Measurements from ENCODE around the gene COG5.

The COG5 gene

DNA sequence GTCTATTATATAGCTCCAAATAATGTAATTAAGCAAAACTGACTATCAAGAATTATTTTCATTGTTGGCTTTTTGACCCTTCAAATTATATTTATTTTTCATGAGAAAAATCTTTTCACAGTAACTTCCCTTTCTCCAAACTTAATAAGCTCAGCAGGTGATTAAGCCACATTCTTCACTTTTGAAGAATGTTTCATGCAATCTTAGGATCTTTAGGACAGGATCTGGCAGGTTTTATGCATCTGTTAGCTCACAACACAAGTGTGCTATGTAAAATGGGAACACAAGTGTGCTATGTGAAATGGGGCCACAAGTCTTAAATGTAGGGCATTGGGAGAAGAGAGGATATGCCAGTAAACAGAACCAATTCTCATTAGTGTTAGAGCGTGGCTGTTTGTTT lies 42.6 kb upstream of the COG5 start:
- no peak overlapping the region for H3K9ac ChIP-seq
- no peak overlapping the region for H3K27ac ChIP-seq
- no peaks in the 10 kb centered on the region for H3K9me3 ChIP-seq (ENCODE audit: control insufficient read depth, low read length)
- H3K27me3 ChIP-seq (ENCODE audit: control insufficient read depth, insufficient read depth, low read length): no peaks in the 10 kb centered on the region
- no peaks in the 10 kb centered on the region for H3K4me1 ChIP-seq
- no peaks in the 10 kb centered on the region for H3K79me2 ChIP-seq
- peaks cover 3% of the 10 kb centered on the region for H3K36me3 ChIP-seq (ENCODE audit: control insufficient read depth, insufficient read depth, low read length)
- no peak overlapping the region for H3K4me2 ChIP-seq (ENCODE audit: low read length)
- H3K4me3 ChIP-seq (ENCODE audit: low read depth, low read length): no peak overlapping the region
- TF ChIP-seq, protein P1, sequence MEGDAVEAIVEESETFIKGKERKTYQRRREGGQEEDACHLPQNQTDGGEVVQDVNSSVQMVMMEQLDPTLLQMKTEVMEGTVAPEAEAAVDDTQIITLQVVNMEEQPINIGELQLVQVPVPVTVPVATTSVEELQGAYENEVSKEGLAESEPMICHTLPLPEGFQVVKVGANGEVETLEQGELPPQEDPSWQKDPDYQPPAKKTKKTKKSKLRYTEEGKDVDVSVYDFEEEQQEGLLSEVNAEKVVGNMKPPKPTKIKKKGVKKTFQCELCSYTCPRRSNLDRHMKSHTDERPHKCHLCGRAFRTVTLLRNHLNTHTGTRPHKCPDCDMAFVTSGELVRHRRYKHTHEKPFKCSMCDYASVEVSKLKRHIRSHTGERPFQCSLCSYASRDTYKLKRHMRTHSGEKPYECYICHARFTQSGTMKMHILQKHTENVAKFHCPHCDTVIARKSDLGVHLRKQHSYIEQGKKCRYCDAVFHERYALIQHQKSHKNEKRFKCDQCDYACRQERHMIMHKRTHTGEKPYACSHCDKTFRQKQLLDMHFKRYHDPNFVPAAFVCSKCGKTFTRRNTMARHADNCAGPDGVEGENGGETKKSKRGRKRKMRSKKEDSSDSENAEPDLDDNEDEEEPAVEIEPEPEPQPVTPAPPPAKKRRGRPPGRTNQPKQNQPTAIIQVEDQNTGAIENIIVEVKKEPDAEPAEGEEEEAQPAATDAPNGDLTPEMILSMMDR (IDR thresholded peaks at IDR 0.05): no peak
- no peak overlapping the region for H2AFZ ChIP-seq

DNA sequence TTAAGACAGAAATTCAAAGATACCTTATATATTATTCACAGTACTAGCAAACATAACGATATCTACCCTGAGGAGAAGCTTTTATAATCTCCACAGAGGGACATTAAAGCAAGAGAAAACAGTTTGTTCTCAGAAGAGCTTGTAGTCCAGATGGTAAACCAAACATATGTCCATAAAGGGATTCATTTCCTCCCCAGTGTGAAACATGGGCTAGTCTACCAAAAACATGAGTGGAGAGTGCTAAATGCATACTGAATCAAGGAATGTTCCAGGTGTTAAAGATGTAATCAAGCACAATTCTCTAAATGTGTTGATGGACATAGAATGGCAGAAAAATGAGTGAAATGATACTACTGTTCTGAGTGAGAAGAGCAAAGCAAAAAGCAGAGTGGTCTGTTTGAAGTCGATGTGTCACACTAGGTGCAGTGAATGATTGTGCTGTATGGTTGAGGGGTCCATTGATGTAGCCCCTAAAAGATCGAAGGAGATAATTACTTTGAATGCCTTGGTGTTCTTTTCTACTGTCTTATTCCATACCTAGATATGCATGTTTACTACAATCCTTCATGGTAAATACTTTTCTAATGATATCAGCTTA lies 41.6 kb upstream of the COG5 start:
- Histone ChIP-seq H3K4me1 (no peaks in the 10 kb centered on the region), H3K36me3 (ENCODE audit: control insufficient read depth, insufficient read depth, low read length) (peaks cover 3% of the 10 kb centered on the region), H3K9ac (no peak overlapping the region), H3K79me2 (no peaks in the 10 kb centered on the region), H3K9me3 (ENCODE audit: control insufficient read depth, low read length) (no peaks in the 10 kb centered on the region), H2AFZ (no peak overlapping the region), H3K27me3 (ENCODE audit: control insufficient read depth, insufficient read depth, low read length) (no peaks in the 10 kb centered on the region), H3K4me2 (ENCODE audit: low read length) (no peak overlapping the region), H3K4me3 (ENCODE audit: low read depth, low read length) (no peak overlapping the region), H3K27ac (no peak overlapping the region)
- TF ChIP-seq, protein P1 (IDR thresholded peaks at IDR 0.05): no peak

DNA sequence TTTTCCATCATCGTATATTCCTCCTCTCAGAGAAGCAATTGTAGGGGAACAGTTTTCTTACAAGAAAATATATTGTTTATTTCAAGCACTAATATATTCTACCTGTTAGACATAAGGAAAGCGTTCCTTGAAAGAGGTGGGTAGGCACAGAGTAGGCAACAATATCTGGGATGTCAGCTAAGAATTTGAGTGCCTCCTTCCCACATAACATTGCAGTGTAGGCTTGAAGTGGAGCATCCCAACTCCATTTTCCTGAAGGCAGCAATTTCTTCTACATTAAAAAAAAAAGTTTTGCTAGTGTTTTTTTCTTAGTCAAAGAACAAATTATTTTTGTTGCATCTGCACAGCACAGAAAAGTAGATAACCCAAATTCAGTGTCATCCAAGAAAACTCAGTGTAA lies 37.1 kb upstream of the COG5 start:
- H3K9me3 ChIP-seq (ENCODE audit: control insufficient read depth, low read length): no peaks in the 10 kb centered on the region
- no peak overlapping the region for H3K27ac ChIP-seq
- no peaks in the 10 kb centered on the region for H3K4me1 ChIP-seq
- no peak overlapping the region for H3K4me3 ChIP-seq (ENCODE audit: low read depth, low read length)
- no peak overlapping the region for H3K4me2 ChIP-seq (ENCODE audit: low read length)
- no peaks in the 10 kb centered on the region for H3K79me2 ChIP-seq
- H3K27me3 ChIP-seq (ENCODE audit: control insufficient read depth, insufficient read depth, low read length): no peaks in the 10 kb centered on the region
- H3K36me3 ChIP-seq (ENCODE audit: control insufficient read depth, insufficient read depth, low read length): peaks cover 3% of the 10 kb centered on the region
- H2AFZ ChIP-seq: no peak overlapping the region
- TF ChIP-seq, protein P1 (IDR thresholded peaks at IDR 0.05): no peak
- no peak overlapping the region for H3K9ac ChIP-seq

DNA sequence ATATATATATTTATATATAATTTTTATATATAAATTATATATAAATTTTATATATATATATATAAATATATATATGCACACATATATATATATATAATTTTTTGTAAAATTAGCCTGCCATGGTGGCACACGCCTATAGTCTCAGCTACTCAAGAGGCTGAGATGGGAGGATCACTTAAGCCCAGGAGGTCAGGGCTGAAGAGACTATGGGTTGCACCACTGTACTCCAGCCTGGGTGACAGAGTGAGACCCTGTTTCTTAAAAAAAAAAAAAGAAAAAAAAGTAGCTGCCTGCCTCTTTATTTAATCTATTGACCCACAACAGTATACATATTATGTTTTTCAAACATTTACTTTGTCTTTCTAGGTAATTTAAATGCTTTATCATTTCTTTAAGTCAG lies 35.5 kb upstream of the COG5 start:
- H3K79me2 ChIP-seq: no peaks in the 10 kb centered on the region

DNA sequence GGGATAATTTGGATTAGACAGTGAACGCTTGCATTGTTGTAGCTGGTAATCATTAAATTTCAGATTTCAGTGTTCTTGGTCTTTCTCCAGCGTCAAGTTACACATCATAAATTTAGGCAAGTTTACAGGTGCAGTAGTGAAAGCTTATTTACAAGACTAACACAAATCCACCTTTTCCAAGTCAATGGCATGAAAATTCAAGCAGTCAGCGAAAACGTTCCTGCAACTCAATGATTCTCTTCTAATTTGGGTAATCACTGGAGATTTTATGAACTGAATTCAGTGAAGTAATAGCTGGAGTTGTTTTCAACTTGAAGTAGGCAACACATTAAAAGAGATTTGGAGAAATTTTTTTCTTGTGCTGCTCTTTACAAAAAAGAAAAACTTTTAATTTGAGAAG lies 34.2 kb upstream of the COG5 start:
- Histone ChIP-seq H3K79me2 (no peaks in the 10 kb centered on the region), H3K27me3 (ENCODE audit: control insufficient read depth, insufficient read depth, low read length) (no peaks in the 10 kb centered on the region), H3K4me2 (ENCODE audit: low read length) (no peak overlapping the region), H3K9ac (no peak overlapping the region), H3K27ac (no peak overlapping the region), H3K4me3 (ENCODE audit: low read depth, low read length) (no peak overlapping the region), H2AFZ (no peak overlapping the region), H3K36me3 (ENCODE audit: control insufficient read depth, insufficient read depth, low read length) (peaks cover 3% of the 10 kb centered on the region), H3K4me1 (no peaks in the 10 kb centered on the region), H3K9me3 (ENCODE audit: control insufficient read depth, low read length) (no peaks in the 10 kb centered on the region)
- TF ChIP-seq, protein P1 (IDR thresholded peaks at IDR 0.05): no peak

More for the DNA sequence above, 35.5 kb upstream of the COG5 start:
- no peaks in the 10 kb centered on the region for H3K4me1 ChIP-seq
- H3K9me3 ChIP-seq (ENCODE audit: control insufficient read depth, low read length): no peaks in the 10 kb centered on the region
- no peaks in the 10 kb centered on the region for H3K27me3 ChIP-seq (ENCODE audit: control insufficient read depth, insufficient read depth, low read length)
- H3K4me2 ChIP-seq (ENCODE audit: low read length): no peak overlapping the region
- peaks cover 3% of the 10 kb centered on the region for H3K36me3 ChIP-seq (ENCODE audit: control insufficient read depth, insufficient read depth, low read length)
- no peak overlapping the region for H3K9ac ChIP-seq
- no peak overlapping the region for H2AFZ ChIP-seq
- TF ChIP-seq, protein P1 (IDR thresholded peaks at IDR 0.05): no peak
- no peak overlapping the region for H3K4me3 ChIP-seq (ENCODE audit: low read depth, low read length)
- H3K27ac ChIP-seq: no peak overlapping the region

All from parathyroid adenoma (tissue), 2 donors.